ENCODE results near the gene WDR33.
"Not testable (repeated sequence)": the region's sequence is repeated elsewhere in the genome, so short reads cannot be mapped to it uniquely, and the experiment has no call there.

WDR33 gene

GRCh38 chr2:127844973-127845372 is 34.0 kb upstream of the WDR33 start:
- H3K4me3 ChIP-seq (ENCODE audit: low read depth, low read length) = no peak overlapping the region
- TF ChIP-seq CTCF (IDR thresholded peaks at IDR 0.05; ENCODE audit: low read depth, low read length) = no peak

- H3K4me3 ChIP-seq (ENCODE audit: low read depth, low read length) = no peak overlapping the region
- TF ChIP-seq CTCF (IDR thresholded peaks at IDR 0.05; ENCODE audit: low read depth, low read length) = no peak
Observed at GRCh38 chr2:127843677-127844076, 32.7 kb upstream of the WDR33 start.

GRCh38 chr2:127841466-127842178 is 30.7 kb upstream of the WDR33 start:
- no peak overlapping the region for H3K4me3 ChIP-seq (ENCODE audit: low read depth, low read length)
- TF ChIP-seq CTCF (IDR thresholded peaks at IDR 0.05; ENCODE audit: low read depth, low read length) = no peak

GRCh38 chr2:127840893-127841292 is 29.9 kb upstream of the WDR33 start:
- TF ChIP-seq CTCF (IDR thresholded peaks at IDR 0.05; ENCODE audit: low read depth, low read length) = no peak
- H3K4me3 ChIP-seq (ENCODE audit: low read depth, low read length) = no peak overlapping the region

GRCh38 chr2:127834951-127835350 is 24.0 kb upstream of the WDR33 start:
- TF ChIP-seq CTCF (IDR thresholded peaks at IDR 0.05; ENCODE audit: low read depth, low read length) = no peak
- no peak overlapping the region for H3K4me3 ChIP-seq (ENCODE audit: low read depth, low read length)

- no peak for TF ChIP-seq CTCF (IDR thresholded peaks at IDR 0.05; ENCODE audit: low read depth, low read length)
- no peak overlapping the region for H3K4me3 ChIP-seq (ENCODE audit: low read depth, low read length)
Observed at GRCh38 chr2:127829845-127830246, 18.9 kb upstream of the WDR33 start.

- not testable (repeated sequence) for H3K4me3 ChIP-seq (ENCODE audit: low read depth, low read length)
Observed at GRCh38 chr2:127826708-127827107, 15.7 kb upstream of the WDR33 start.

- TF ChIP-seq CTCF (IDR thresholded peaks at IDR 0.05; ENCODE audit: low read depth, low read length) = no peak
- no peak overlapping the region for H3K4me3 ChIP-seq (ENCODE audit: low read depth, low read length)
Observed at GRCh38 chr2:127826047-127826446, 15.1 kb upstream of the WDR33 start.

All from WI38 (cell line).